ENCODE data around the gene OVCH2. TPM values are rescaled to one million over a fixed set of nuclear protein-coding genes. Genes with fewer than 3 reads are reported as not detected.

Gene OVCH2
- total RNA-seq, 1 donor = under 0.01 TPM

DNA sequence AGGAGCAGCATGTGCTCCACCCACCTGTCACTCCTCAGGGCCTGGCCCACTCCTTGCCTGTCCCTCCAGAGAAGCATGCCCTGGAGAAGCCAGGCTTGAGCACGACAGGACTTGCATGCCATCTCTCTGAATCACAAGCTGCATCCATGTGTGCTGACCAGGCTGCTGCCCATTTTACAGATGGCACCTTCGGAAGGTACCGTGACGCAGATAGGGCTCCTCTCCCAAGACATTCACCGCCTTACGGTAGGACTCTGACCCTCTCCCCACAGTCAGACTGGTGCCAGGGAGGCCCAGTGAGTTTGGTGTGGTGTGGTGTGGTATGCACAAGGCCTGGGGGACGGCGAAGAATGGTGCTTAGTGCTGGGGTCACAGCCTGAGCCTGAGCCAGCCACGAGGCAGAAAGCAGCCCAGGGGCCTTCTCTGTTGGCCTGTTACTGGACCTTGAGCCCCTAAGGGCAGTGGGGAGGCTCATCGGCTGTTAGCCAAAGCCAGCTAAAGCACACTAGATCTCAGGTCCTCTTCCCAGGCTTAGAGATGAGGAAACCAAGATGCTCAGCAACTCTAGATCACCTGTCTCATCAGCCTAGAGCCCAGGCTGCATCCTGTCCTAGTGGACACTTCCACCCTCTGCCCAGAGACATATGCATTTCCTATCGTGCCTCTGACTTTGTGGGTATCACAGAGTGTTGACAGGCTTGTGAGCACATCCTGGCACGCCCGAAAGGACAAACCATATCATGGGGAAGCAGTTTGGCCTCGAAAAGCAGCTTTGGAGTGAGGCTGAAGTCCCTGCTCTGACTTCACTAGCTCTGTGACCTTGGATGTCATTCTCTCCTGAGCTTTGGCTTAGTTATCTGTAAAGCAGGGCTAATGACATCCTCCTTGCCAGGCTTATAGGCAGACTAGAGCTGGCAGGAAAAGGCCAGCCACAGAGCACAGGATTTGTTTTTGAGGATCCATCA lies 50.7 kb downstream of the OVCH2 start:
- no peak for DNase-seq (ENCODE audit: low read depth)
- H3K4me3 ChIP-seq (ENCODE audit: low read depth, low read length) = no peak overlapping the region
- TF ChIP-seq, protein P1, sequence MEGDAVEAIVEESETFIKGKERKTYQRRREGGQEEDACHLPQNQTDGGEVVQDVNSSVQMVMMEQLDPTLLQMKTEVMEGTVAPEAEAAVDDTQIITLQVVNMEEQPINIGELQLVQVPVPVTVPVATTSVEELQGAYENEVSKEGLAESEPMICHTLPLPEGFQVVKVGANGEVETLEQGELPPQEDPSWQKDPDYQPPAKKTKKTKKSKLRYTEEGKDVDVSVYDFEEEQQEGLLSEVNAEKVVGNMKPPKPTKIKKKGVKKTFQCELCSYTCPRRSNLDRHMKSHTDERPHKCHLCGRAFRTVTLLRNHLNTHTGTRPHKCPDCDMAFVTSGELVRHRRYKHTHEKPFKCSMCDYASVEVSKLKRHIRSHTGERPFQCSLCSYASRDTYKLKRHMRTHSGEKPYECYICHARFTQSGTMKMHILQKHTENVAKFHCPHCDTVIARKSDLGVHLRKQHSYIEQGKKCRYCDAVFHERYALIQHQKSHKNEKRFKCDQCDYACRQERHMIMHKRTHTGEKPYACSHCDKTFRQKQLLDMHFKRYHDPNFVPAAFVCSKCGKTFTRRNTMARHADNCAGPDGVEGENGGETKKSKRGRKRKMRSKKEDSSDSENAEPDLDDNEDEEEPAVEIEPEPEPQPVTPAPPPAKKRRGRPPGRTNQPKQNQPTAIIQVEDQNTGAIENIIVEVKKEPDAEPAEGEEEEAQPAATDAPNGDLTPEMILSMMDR (IDR thresholded peaks at IDR 0.05; ENCODE audit: insufficient read depth, low read depth, low read length) = no peak

DNA sequence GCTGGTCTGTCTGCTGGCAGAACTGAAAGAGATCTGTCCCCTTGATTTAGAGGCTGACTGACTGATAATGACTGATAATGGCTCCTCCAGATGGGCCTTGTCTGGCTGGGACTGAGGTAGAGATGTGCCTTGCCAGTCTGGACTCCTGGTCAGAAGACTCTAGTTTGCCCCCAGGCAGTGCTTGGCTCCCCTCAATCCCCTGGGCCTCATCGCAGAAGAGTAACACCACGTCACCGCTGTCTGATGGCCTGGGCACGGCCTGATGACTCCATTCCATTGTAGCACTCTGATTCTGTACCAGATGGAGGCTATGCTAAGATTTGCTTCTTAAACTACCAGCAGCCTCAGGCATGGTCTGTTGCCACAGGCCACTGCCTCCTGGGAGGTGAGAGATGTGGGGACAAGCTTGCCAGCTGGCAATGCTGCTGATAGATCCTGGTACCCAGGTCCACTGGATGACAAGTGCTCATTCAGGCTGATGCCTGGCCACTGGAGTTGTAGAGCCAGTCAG lies 52.0 kb downstream of the OVCH2 start:
- DNase-seq (ENCODE audit: low read depth) = no peak
- H3K4me3 ChIP-seq (ENCODE audit: low read depth, low read length) = no peak overlapping the region
- TF ChIP-seq, protein P1 (IDR thresholded peaks at IDR 0.05; ENCODE audit: insufficient read depth, low read depth, low read length) = no peak

DNA sequence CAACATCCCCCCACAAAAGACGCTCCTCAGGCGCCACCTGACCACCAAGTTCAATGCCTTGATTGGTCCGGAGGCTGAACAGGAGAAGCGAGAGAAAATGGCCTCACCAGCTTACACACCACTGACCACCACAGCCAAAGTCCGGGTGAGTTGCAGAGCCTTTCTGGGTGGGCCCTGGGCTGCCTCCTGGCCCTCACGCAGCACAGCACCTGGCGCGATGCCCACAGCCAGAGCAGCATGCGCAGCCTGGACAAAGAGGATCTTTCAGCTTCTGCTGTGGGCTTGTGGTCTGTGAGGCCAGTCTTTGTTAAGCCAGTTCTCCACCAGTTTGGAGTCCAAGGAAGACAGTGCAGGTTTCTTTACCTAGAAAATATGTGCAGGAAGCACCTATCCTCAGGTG lies 54.6 kb downstream of the OVCH2 start:
- H3K4me3 ChIP-seq (ENCODE audit: low read depth, low read length) = no peak overlapping the region
- TF ChIP-seq, protein P1 (IDR thresholded peaks at IDR 0.05; ENCODE audit: insufficient read depth, low read depth, low read length) = no peak

DNA sequence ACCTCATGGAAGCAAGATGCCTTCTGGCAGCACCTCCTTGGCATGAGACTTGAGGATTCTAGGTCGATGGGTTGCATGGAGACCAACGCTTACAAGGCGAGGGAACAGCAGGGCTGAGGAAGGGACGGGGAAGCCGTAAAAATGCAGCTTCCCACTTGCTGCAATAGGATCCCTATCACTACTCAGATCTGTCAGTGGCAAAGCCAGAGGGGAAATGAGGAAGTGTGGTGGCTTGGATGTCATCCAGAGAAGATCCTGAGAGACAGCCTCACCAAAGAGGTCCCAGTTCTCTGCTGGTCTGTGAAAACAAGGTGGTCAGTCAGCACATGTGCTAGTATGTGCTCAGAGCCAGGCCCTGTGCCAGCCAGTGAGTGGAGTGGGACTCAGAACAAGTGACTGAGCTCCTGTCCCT lies 55.1 kb downstream of the OVCH2 start:
- H3K4me3 ChIP-seq (ENCODE audit: low read depth, low read length) = no peak overlapping the region

More for the DNA sequence above, 54.6 kb downstream of the OVCH2 start:
- DNase-seq (ENCODE audit: low read depth) = no peak

DNA sequence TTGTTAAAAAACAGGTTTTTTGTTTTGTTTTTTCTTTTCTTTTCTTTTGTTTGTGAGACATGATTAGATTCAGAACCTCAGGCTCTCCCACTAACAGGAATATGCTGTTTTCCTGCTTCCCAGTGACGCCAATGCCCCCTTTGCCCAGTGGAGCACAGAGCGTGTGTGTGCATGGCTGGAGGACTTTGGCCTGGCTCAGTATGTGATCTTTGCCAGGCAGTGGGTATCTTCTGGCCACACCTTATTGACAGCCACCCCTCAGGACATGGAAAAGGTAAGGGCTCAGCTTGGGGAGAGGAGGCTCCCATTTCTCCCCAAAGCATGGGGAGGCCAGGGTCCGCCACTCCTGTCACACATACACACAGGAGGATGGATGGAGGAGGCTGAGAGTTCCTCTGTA lies 58.0 kb downstream of the OVCH2 start:
- TF ChIP-seq, protein P1 (IDR thresholded peaks at IDR 0.05; ENCODE audit: insufficient read depth, low read depth, low read length) = no peak
- no peak overlapping the region for H3K4me3 ChIP-seq (ENCODE audit: low read depth, low read length)
- DNase-seq (ENCODE audit: low read depth) = no peak

More for the DNA sequence above, 55.1 kb downstream of the OVCH2 start:
- peak; percentile 10 for DNase-seq (ENCODE audit: low read depth)
- TF ChIP-seq, protein P1 (IDR thresholded peaks at IDR 0.05; ENCODE audit: insufficient read depth, low read depth, low read length) = no peak

DNA sequence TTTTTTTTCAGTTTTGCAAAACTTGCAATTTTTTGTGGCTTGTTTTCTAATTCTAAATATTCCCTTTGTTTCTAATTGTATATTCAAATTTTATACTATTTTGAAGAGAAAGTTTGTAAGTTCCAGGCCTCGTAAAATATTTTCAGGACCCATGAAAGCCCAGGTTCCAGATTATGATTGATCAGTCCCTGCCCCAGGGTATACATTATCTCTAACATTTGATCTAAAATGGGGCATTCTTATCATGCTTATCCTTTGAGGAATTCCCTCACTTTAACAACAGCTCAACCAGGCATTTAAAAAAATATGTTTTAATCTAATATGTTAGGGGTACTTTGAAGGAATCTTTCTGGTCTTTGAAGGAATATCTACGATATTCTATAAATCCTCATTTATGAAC lies 59.4 kb downstream of the OVCH2 start:
- no peak for DNase-seq (ENCODE audit: low read depth)
- TF ChIP-seq, protein P1 (IDR thresholded peaks at IDR 0.05; ENCODE audit: insufficient read depth, low read depth, low read length) = no peak
- no peak overlapping the region for H3K4me3 ChIP-seq (ENCODE audit: low read depth, low read length)
